Mucosa of rectum (tissue), 2 donors: ENCODE results near the gene CDK5RAP3.

Experiments
- H3K27ac ChIP-seq, 2 donors: one replicate each; pipeline ENCODE4 v1.7.0; 2013; ENCODE audit warnings: inconsistent platforms in 2 of 2, low read depth in 2 of 2, low read length in 2 of 2
- H3K27me3 ChIP-seq, 2 donors: one replicate each; pipeline ENCODE4 v1.7.0; 2013; ENCODE audit warnings: low read length in 2 of 2; ENCODE audit not compliant: control insufficient read depth in 2 of 2, insufficient read depth in 2 of 2
- H3K36me3 ChIP-seq, 2 donors: one replicate each; pipeline ENCODE4 v1.7.0; 2013; ENCODE audit warnings: low read length in 2 of 2; ENCODE audit not compliant: control insufficient read depth in 2 of 2, insufficient read depth in 2 of 2
- H3K4me1 ChIP-seq, 2 donors: one replicate each; pipeline ENCODE4 v1.7.0; 2013; ENCODE audit warnings: low read length in 2 of 2, mild to moderate bottlenecking in 1 of 2; ENCODE audit not compliant: control insufficient read depth in 2 of 2, insufficient read depth in 2 of 2
- H3K4me3 ChIP-seq, 2 donors: one replicate each; pipeline ENCODE4 v1.7.0; 2013; ENCODE audit warnings: low read length in 2 of 2
- H3K9ac ChIP-seq, 2 donors: one replicate each; pipeline ENCODE4 v1.7.0; 2013; ENCODE audit warnings: low read length in 2 of 2, low read depth in 1 of 2, mild to moderate bottlenecking in 1 of 2
- H3K9me3 ChIP-seq, 2 donors: one replicate each; pipeline ENCODE4 v1.7.0; 2013; ENCODE audit warnings: low read length in 2 of 2; ENCODE audit not compliant: control insufficient read depth in 2 of 2
- donor health status: healthy.
- donor health status: Normal muscosa, but diverticular disease.

Gene CDK5RAP3

DNA sequence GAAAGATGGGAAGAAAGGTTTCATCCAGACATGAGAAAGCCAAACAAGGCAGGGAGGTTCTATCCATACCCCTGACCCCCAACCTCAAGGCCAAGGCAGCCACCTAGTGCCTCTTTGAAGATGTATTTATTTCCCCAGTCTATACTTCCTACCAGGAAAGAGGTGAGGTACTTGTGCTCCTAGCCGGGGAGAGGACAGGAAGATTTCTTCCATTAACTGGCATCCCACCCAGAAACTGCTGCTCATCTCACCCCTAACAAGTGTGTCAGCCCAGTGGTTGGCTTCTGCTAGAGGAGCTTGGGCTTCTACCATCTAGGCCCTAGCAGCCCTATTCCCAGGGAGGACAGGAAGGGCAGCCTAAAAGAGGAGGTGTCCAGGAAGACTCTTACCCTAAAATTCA, 57.8 kb downstream of the CDK5RAP3 start:
- H3K4me1 ChIP-seq: peaks cover 30% of the 10 kb centered on the region in 2 donors
- no peaks in the 10 kb centered on the region for H3K36me3 ChIP-seq
- peaks cover 0 to 8% of the 10 kb centered on the region in 2 donors for H3K27me3 ChIP-seq
- no peaks in the 10 kb centered on the region for H3K9me3 ChIP-seq
- H3K4me3 ChIP-seq: no peak overlapping the region
- H3K9ac ChIP-seq: no peak overlapping the region
- H3K27ac ChIP-seq: no peak overlapping the region

DNA sequence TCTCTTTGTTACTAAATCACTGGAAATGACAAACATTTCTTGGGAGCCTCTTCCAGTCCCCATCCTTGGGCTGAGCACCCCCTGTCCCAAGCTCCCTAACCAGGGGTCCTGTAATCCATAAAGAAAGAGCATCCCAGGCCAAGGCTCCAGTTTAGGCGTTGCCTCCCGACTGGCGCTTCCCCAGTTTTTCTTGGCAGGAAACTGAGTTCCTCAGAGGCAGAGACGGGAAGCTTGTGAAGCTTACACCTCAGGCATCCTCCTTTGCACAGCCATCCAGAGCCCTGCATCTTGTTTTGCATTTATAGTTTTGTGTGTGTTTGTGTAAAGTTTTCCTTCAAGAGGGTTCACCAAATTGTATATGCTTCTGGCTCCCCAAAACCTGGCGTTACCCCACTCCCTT, 59.6 kb downstream of the CDK5RAP3 start:
- H3K9me3 ChIP-seq: no peaks in the 10 kb centered on the region
- H3K9ac ChIP-seq: no peak overlapping the region
- H3K27me3 ChIP-seq: peaks cover 0 to 8% of the 10 kb centered on the region in 2 donors
- H3K27ac ChIP-seq: no peak overlapping the region
- H3K4me1 ChIP-seq: peaks cover 15 to 16% of the 10 kb centered on the region in 2 donors
- no peaks in the 10 kb centered on the region for H3K36me3 ChIP-seq
- H3K4me3 ChIP-seq: no peak overlapping the region
